Activated CD8-positive, alpha-beta memory T cell treated with anti-CD3 and anti-CD28 coated beads for 1 hour (primary cell): ENCODE results near the gene NUP54.

Experiments used
- DNase-seq, 2 donors: peaks; one replicate each; pipeline ENCODE4 v3.0.0-alpha.2; 2020; ENCODE audit warnings: low read depth in 1 of 2; ENCODE audit errors: extremely low read depth in 1 of 2

The NUP54 gene

GRCh38 chr4:76147454-76148141, 599 bp downstream of the NUP54 start:
- DNase-seq, result peak in 1 of 2 donors; percentile 5

DNA sequence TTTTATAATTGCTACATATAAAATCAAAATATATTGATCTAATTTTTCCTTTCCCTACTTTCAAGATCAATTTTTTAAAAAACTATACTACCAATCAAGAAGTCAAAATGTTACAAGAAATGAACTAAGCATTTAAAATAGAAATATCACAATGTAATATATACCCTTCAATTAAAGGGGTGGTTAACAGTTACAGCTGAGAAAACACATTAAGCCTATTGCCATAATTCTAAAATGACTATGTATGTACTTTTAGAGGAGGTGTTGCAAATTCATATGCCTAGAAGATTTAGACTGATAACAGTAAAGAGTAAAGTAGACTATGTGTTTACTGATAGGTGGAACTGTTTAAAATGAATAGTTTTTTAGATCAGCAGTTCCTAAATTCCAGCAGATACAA, 3.7 kb downstream of the NUP54 start:
- DNase-seq, result no peak

DNA sequence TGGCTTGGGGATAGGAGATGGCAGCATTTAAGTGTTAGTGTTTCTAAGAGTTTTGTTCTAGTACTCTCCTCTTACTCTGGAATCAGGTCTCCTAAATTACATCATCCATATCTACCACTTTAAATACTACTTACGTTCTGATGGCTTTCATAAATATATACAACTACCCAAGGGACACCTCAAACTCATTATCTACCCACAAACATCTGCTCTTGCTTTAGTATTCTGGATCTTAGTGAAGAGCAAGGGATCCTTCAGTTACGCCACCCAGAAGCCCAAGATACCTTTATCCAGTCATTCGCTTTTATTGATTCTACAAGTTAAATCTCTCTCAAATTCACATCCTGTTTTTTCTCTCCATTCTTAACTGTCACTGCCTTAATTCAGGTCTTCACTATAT, 7.0 kb downstream of the NUP54 start:
- DNase-seq, result no peak

GRCh38 chr4:76127754-76128153, 20.4 kb downstream of the NUP54 start:
- DNase-seq, result no peak

DNA sequence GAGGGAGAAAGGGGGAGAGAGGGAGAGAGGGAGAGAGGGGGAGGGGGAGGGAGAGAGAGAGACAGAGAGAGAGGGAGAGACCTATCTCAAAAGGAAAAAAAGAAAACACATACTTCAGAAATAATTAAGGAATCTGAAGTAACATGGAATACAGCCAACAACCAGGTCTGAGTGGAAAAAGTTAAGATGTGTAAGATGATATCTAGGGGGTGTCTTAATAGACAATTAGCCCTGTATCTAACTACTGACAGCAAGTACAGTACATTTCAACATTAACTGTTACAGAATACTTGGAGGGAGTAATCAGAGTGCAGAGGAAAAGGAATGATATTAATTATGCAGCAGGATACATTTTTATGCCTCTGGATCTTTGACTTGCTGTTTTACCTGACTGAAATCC, 22.4 kb downstream of the NUP54 start:
- DNase-seq, result no peak

GRCh38 chr4:76120199-76120598, 28.0 kb downstream of the NUP54 start:
- no peak for DNase-seq

DNA sequence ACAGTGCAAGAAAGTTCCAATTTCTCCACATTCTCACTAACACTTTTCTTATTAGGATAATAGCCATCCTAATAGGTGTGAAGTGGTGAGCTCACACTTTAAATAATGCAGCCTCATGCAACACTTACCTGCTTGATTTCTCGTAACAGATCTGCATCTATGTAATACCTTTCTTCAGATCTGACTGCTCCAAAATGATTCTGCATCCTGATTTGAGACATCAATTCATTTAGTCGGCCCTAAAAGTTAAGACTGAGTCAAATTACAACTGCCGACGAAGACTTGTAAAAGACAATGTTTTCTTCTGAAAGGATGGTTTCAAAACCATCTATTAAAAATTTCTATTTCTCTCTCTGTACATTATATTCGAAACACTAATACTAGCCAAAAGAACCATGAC, 30.7 kb downstream of the NUP54 start:
- no peak for DNase-seq

- no peak for DNase-seq
Measured at GRCh38 chr4:76116821-76117220, 31.4 kb downstream of the NUP54 start.

DNA sequence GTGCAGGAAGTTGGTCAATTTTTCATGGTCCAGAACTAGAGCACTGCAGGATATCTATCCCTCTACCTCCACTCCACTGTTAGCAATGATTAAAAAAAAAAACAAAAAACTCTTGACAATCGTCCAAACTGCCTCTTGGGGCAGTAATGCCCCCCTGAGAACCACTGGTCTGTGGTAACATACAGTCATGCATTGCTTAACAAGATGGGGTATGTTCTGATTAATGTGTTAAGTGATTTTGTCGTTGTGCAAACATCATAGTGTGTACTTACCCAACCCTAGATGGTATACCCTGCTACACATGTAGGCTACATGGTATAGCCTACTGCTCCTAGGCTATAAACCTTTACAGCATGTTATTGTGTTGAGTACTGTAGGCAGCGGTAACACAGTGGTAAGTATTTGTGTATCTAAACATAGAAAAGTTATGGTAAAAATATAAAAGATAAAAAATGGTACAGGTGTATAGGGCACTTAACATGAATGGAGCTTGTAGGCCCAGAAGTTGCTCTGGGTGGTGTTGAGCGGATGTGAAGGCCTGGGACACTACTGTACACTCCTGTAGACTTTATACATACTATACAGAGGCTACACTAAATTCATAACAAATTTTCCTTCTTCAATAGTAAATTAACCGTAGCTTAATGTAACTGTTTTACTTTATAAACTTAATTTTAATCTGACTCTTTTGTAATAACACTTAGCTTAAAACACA, 39.6 kb downstream of the NUP54 start:
- DNase-seq, result no peak

- no peak for DNase-seq
Measured at GRCh38 chr4:76106442-76106841, 41.8 kb downstream of the NUP54 start.

GRCh38 chr4:76105652-76106051, 42.5 kb downstream of the NUP54 start:
- DNase-seq, result no peak

- DNase-seq, result no peak
Measured at GRCh38 chr4:76096076-76096475, 52.1 kb downstream of the NUP54 start.

GRCh38 chr4:76095568-76095967, 52.6 kb downstream of the NUP54 start:
- no peak for DNase-seq

GRCh38 chr4:76091052-76091451, 57.1 kb downstream of the NUP54 start:
- DNase-seq, result no peak

- no peak for DNase-seq
Measured at GRCh38 chr4:76090241-76090691, 57.9 kb downstream of the NUP54 start.

GRCh38 chr4:76088719-76089118, 59.5 kb downstream of the NUP54 start:
- no peak for DNase-seq

GRCh38 chr4:76087007-76087769, 61.0 kb downstream of the NUP54 start:
- no peak for DNase-seq

DNA sequence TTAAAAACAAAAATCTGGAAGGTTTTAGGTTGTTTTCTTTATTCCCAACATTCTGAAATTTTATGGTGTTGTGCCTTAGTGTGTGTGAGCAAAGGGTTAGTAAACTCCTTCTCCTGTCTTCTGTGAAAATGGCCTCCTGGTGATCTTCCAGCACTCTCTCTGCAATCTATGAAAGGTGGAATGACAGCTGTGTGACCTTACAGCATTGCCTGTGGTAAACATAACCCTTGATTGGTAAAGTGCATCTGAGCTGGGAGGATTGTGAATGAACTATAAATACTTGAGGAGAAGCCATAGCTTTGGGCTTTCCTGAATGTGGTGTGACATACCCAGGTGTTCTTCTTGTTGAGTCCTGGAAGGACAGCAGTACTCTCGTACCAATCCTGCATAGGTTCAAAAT, 63.7 kb downstream of the NUP54 start:
- DNase-seq, result no peak

DNA sequence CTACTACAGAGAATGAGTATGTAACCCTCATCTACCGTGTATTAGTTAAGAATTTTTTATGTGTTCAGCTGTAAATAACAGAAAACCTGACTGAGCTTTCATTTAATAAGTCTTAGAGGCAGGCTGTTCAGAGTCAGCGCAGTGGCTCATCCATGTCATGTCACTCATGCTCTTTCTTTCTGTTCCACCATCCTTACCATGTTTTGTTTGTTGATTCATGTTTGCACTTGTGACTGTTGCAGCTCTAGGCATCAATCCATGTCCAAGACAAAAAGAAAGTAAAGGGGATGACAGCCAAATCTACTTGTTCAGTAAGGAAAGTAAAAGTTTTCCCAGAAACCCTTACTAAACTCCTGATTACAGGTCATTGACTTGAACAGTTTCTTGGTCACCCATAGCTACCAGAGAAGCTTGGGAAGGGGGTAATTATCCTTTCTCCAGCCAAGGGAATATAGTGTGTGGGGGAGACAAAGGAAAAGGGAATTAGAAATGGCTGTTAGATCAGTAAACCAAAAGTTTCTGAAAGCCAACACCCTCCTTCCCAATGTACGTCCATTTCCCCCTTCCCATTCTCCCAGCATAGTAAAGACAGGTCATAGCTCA, 64.7 kb downstream of the NUP54 start:
- no peak for DNase-seq

GRCh38 chr4:76078033-76078613, 70.1 kb downstream of the NUP54 start:
- DNase-seq, result no peak

GRCh38 chr4:76074993-76075600, 73.1 kb downstream of the NUP54 start:
- no peak for DNase-seq
